GM12878 (cell line): ENCODE data around the gene ITCH. TPM values are rescaled to one million over a fixed set of nuclear protein-coding genes. Genes with fewer than 3 reads are reported as not detected.

Source experiments
- ATAC-seq: fragments of 200-7000 bp; cut with Tn5 transposase; 3 replicates; pipeline ENCODE4 v1.9.1; 2020; ENCODE audit warnings: mild to moderate bottlenecking, moderate library complexity
- BruUV-seq: library from RNA; stranded (reverse); fragments of 400-500 nt; replicated peaks from 2 replicates; lab custom pipeline; 2021; lab: Mats Ljungman, UMichigan
- CTCF ChIA-PET: fragments of 300-600 bp; sonication (Branson Sonifier 250); formaldehyde crosslinking; extraction: SDS; loops from one replicate; lab custom pipeline; 2021; ENCODE audit warnings: inconsistent platforms; lab: Yijun Ruan, JAX
- POLR2A ChIA-PET: fragments of 350-600 bp; formaldehyde crosslinking; extraction: SDS; loops from one replicate; lab custom pipeline; 2021; ENCODE audit warnings: inconsistent platforms; lab: Charles Lee
- RAD21 ChIA-PET: fragments of 300-600 bp; sonication (Branson Sonifier 250); formaldehyde crosslinking; loops from one replicate; lab custom pipeline; 2023; ENCODE audit warnings: antibody characterized with exemption; ENCODE audit not compliant: unreplicated experiment; lab: Charles Lee
- SMC1A ChIA-PET: fragments of 300-600 bp; sonication (Branson Sonifier 250); formaldehyde crosslinking; loops from one replicate; lab custom pipeline; 2023; ENCODE audit not compliant: unreplicated experiment, uncharacterized antibody; lab: Charles Lee
- DNase-seq: peaks from one replicate; pipeline ENCODE4 v3.0.0-alpha.2; 2011; ENCODE audit warnings: low read depth, low spot score
- FAIRE-seq: peaks from 3 replicates; lab custom pipeline; 2011; peaks lifted over from hg19 to GRCh38; lab: Jason Lieb, UNC
- H2AFZ ChIP-seq: 2 replicates; pipeline ENCODE4 v1.6.0; 2011; ENCODE audit warnings: low read depth, low read length, control low read depth; ENCODE audit not compliant: control insufficient read depth
- H3K27ac ChIP-seq: 2 replicates; pipeline ENCODE4 v1.5.1; 2011; ENCODE audit warnings: control low read depth; ENCODE audit not compliant: control insufficient read depth, insufficient read depth
- H3K27me3 ChIP-seq, 2 experiments: replicated peaks in 1 of 2; 2 replicates each; pipeline versions ENCODE4 v1.6.0 to v1.6.1; 2011; ENCODE audit warnings: low read length in 1 of 2; ENCODE audit not compliant: control insufficient read depth in 2 of 2, insufficient read depth in 2 of 2
- H3K36me3 ChIP-seq, 2 experiments: 2 replicates each; pipeline ENCODE4 v1.5.1; 2011; ENCODE audit warnings: low read length in 1 of 2; ENCODE audit not compliant: control insufficient read depth in 2 of 2, insufficient read depth in 2 of 2
- H3K4me1 ChIP-seq: 2 replicates; pipeline ENCODE4 v1.6.1; 2011; ENCODE audit warnings: mild to moderate bottlenecking, low read length, moderate library complexity, mixed read lengths; ENCODE audit not compliant: control insufficient read depth, insufficient read depth
- H3K4me2 ChIP-seq: 2 replicates; pipeline ENCODE4 v1.6.0; 2011; ENCODE audit warnings: control low read depth; ENCODE audit not compliant: control insufficient read depth, insufficient read depth
- H3K4me3 ChIP-seq: fragments of 200-600 bp; sonication (generic); 2 replicates; pipeline ENCODE4 v1.5.1; 2016
- H3K79me2 ChIP-seq: 2 replicates; pipeline ENCODE4 v1.6.0; 2011; ENCODE audit warnings: low read length; ENCODE audit not compliant: control insufficient read depth, insufficient read depth
- H3K9ac ChIP-seq: 2 replicates; pipeline ENCODE4 v1.8.0; 2011; ENCODE audit warnings: low read length, control low read depth, mixed read lengths; ENCODE audit not compliant: control insufficient read depth, insufficient read depth
- H3K9me3 ChIP-seq: replicated peaks from 3 replicates; pipeline ENCODE4 v1.5.1; 2011; ENCODE audit warnings: mild to moderate bottlenecking, low read length; ENCODE audit not compliant: control insufficient read depth, insufficient read depth
- H4K20me1 ChIP-seq: 2 replicates; pipeline ENCODE4 v1.6.0; 2011; ENCODE audit not compliant: control insufficient read depth, insufficient read depth
- CBX3 ChIP-seq: fragments of 200-600 bp; sonication (generic); IDR thresholded peaks from 2 replicates; pipeline ENCODE4 v1.6.1; 2016; ENCODE audit warnings: low read depth, borderline replicate concordance
- NR2C1 ChIP-seq: fragments of 450-650 bp; IDR thresholded peaks from 2 replicates; pipeline ENCODE4 v1.6.1; 2017; ENCODE audit warnings: antibody characterized with exemption, mild to moderate bottlenecking, moderate library complexity
- PAX8 ChIP-seq: fragments of 450-650 bp; IDR thresholded peaks from 2 replicates; pipeline ENCODE4 v1.6.1; 2017; ENCODE audit warnings: mild to moderate bottlenecking, moderate library complexity
- SREBF1 ChIP-seq: IDR thresholded peaks from 2 replicates; pipeline ENCODE4 v1.6.1; 2012; ENCODE audit warnings: mild to moderate bottlenecking, low read length
- WGBS: methylation state at CpG from one replicate; pipeline ENCODE4 v1.1.6; 2016; ENCODE audit warnings: low lambda C conversion rate; ENCODE audit not compliant: insufficient replicate concordance, insufficient coverage; ENCODE audit errors: missing lambda C conversion rate; 5-methylcytosine and 5-hydroxymethylcytosine counted together
- in situ Hi-C: fragments of 300-500 bp; cut with MboI; formaldehyde crosslinking; loops from 9 replicates; pipeline ENCODE4 v1.14.3; 2018; ENCODE audit warnings: mixed read lengths
- intact Hi-C: fragments of 100-400 bp; cut with micrococcal nuclease; formaldehyde crosslinking; loops from one replicate; pipeline ENCODE4 v1.14.2; 2022; ENCODE audit not compliant: unreplicated experiment
- polyA plus RNA-seq, 11 experiments: library from polyadenylated mRNA; depleted of rRNA in 4 of 11; unstranded in 6 of 11; stranded (reverse) in 5 of 11; fragments of >200 nt; fragmentation: Nextera tagmentation in 4 of 11; fragmentation: Illumina TruSeq in 1 of 11; extraction: Ambion mirVana in 4 of 11; extraction: Trizol in 1 of 11; gene quantifications; 1 replicate in 1 of 11; 2 replicates in 10 of 11; pipeline versions ENCODE4 v1.2.1 to v1.2.3, GENCODE V29; 2011 to 2016; ENCODE audit warnings: inconsistent platforms in 2 of 11, missing spikeins in 2 of 11, low read depth in 1 of 11
- total RNA-seq, 4 experiments: library from RNA; depleted of rRNA in 3 of 4; stranded (reverse); fragments of >200 nt in 3 of 4; fragmentation: Illumina TruSeq in 1 of 4; extraction: Trizol in 1 of 4; gene quantifications; 2 replicates each; pipeline versions ENCODE4 v1.2.1 to v1.2.3, GENCODE V29; 2013 to 2021
- TF ChIP-seq, protein P1 (sequence below): IDR thresholded peaks from 2 replicates; pipeline ENCODE4 v1.6.1; 2011; ENCODE audit warnings: borderline replicate concordance, low read depth, mild to moderate bottlenecking, moderate library complexity, low read length; ENCODE audit not compliant: insufficient read depth, poor library complexity, severe bottlenecking
- TF ChIP-seq, protein P2 (sequence below): fragments of 150-350 bp; IDR thresholded peaks from 2 replicates; pipeline ENCODE4 v1.6.1; 2014; ENCODE audit warnings: mild to moderate bottlenecking, low read depth, low read length

Gene ITCH
- total and polyA plus RNA-seq, 10 of the 15 experiments (the other 5 are each of a cell fraction or from before 2014, with no cell fraction given) = 7.5 to 46.1 (median 21.5) TPM

GRCh38 chr20:34403063-34403827 is 40.2 kb downstream of the ITCH start:
- no peak for FAIRE-seq
- in situ Hi-C loops (no loop called here), intact Hi-C loops (no loop called here)
- SMC1A ChIA-PET = interaction anchor here (0.8 to 4.2 kb wide), 8 partner anchors 11 to 91 kb away, joined by 3 to 35 read pairs (median 6); partner anchors contain the start of gene ITCH
- H3K4me2 ChIP-seq = peak overlapping the region; percentile 44
- H3K79me2 ChIP-seq = peaks cover 14% of the 10 kb centered on the region
- 81% methylated on average over 4 of the region's 4 CpGs for WGBS
- no peak overlapping the region for H2AFZ ChIP-seq
- POLR2A ChIA-PET = interaction anchor here (1.1 to 1.9 kb wide), 3 partner anchors 12 to 112 kb away, joined by 4 to 9 read pairs (median 5); no protein-coding TSS in a partner anchor
- no peaks in the 10 kb centered on the region for H3K27me3 ChIP-seq
- peak overlapping the region; percentile 76 for H3K27ac ChIP-seq
- H3K4me1 ChIP-seq = peaks cover 30% of the 10 kb centered on the region
- no peak for DNase-seq
- no peaks in the 10 kb centered on the region for H3K9me3 ChIP-seq
- TF ChIP-seq, protein P1, sequence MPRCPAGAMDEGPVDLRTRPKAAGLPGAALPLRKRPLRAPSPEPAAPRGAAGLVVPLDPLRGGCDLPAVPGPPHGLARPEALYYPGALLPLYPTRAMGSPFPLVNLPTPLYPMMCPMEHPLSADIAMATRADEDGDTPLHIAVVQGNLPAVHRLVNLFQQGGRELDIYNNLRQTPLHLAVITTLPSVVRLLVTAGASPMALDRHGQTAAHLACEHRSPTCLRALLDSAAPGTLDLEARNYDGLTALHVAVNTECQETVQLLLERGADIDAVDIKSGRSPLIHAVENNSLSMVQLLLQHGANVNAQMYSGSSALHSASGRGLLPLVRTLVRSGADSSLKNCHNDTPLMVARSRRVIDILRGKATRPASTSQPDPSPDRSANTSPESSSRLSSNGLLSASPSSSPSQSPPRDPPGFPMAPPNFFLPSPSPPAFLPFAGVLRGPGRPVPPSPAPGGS = peak; percentile 37
- TF ChIP-seq PAX8 (no peak), CBX3 (no peak), SREBF1 (no peak), NR2C1 (no peak)
- TF ChIP-seq, protein P2, sequence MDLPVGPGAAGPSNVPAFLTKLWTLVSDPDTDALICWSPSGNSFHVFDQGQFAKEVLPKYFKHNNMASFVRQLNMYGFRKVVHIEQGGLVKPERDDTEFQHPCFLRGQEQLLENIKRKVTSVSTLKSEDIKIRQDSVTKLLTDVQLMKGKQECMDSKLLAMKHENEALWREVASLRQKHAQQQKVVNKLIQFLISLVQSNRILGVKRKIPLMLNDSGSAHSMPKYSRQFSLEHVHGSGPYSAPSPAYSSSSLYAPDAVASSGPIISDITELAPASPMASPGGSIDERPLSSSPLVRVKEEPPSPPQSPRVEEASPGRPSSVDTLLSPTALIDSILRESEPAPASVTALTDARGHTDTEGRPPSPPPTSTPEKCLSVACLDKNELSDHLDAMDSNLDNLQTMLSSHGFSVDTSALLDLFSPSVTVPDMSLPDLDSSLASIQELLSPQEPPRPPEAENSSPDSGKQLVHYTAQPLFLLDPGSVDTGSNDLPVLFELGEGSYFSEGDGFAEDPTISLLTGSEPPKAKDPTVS = no peak
- CTCF ChIA-PET = interaction anchor here (1.1 kb wide), 2 partner anchors 90 to 113 kb away, joined by 3 to 5 read pairs; partner anchors contain the start of gene DYNLRB1
- RAD21 ChIA-PET = interaction anchor here (0.5 to 3.4 kb wide), 6 partner anchors 9 to 113 kb away, joined by 3 to 25 read pairs (median 9); partner anchors contain the start of genes DYNLRB1 and ITCH
- H3K4me3 ChIP-seq = peak overlapping the region; percentile 6; the same call in 1 of the 2 replicates
- BruUV-seq = no TSS peak
- peak; percentile 10; the same call in 1 of the 3 replicates for ATAC-seq
- H3K36me3 ChIP-seq = no peaks in the 10 kb centered on the region; a peak in 1 of 4 replicates
- no peaks in the 10 kb centered on the region for H4K20me1 ChIP-seq
- no peak overlapping the region for H3K9ac ChIP-seq
